A549 (cell line): ENCODE results near the gene COL4A5.

ENCODE experiments used
- CEBPB ChIP-seq, 2 experiments: fragments of >200 bp in 1 of 2; sonication (Bioruptor Twin) in 1 of 2; formaldehyde crosslinking in 1 of 2; IDR thresholded peaks; 2 replicates each; pipeline ENCODE4 v1.6.1; 2012 to 2016
- CHD2 ChIP-seq: fragments of 150-350 bp; IDR thresholded peaks from 2 replicates; pipeline ENCODE4 v1.6.1; 2014; ENCODE audit warnings: low read length; ENCODE audit not compliant: partially characterized antibody
- CTCF ChIP-seq: fragments of >200 bp; sonication (Bioruptor Twin); formaldehyde crosslinking; IDR thresholded peaks from 3 replicates; pipeline ENCODE4 v1.5.1; 2016
- JUNB ChIP-seq: fragments of >200 bp; sonication (Bioruptor Twin); formaldehyde crosslinking; IDR thresholded peaks from 2 replicates; pipeline ENCODE4 v1.6.1; 2016
- PBX3 ChIP-seq: IDR thresholded peaks from 2 replicates; pipeline ENCODE4 v1.6.1; 2012
- POLR2A ChIP-seq: IDR thresholded peaks from 2 replicates; pipeline ENCODE4 v1.6.1; 2012; ENCODE audit warnings: mild to moderate bottlenecking, low read length
- POLR2AphosphoS2 ChIP-seq: conservative IDR thresholded peaks from 2 replicates; pipeline ENCODE4 v1.6.1; 2012; ENCODE audit warnings: low read length, improper control_type of control experiment, inconsistent platforms
- RAD21 ChIP-seq, 2 experiments: fragments of >200 bp in 1 of 2; sonication (Bioruptor Twin) in 1 of 2; formaldehyde crosslinking in 1 of 2; IDR thresholded peaks in 1 of 2; conservative IDR thresholded peaks in 1 of 2; 2 replicates in 1 of 2; 3 replicates in 1 of 2; pipeline ENCODE4 v1.6.1; 2012 to 2018; ENCODE audit warnings: inconsistent platforms in 1 of 2
- RFX5 ChIP-seq: fragments of 450-650 bp; IDR thresholded peaks from 2 replicates; pipeline ENCODE4 v1.7.1; 2014; ENCODE audit warnings: antibody characterized with exemption, mild to moderate bottlenecking, moderate library complexity

- TF ChIP-seq CTCF = no peak
- TF ChIP-seq PBX3 = no peak
- no peak for TF ChIP-seq RAD21 (conservative IDR thresholded peaks at IDR 0.05 in 1 of 2, IDR thresholded peaks at IDR 0.05 in 1 of 2)
- TF ChIP-seq POLR2AphosphoS2 = no peak
- TF ChIP-seq POLR2A = no peak
- no peak for TF ChIP-seq CEBPB (IDR thresholded peaks at IDR 0.05)
- no peak for TF ChIP-seq CHD2
- no peak for TF ChIP-seq JUNB
- TF ChIP-seq RFX5 = no peak
Measured at GRCh38 chrX:108485960-108486359, 46.3 kb downstream of the COL4A5 start.
